ENCODE data around the gene TRIM37.

- TF ChIP-seq CTCF (optimal IDR thresholded peaks at IDR 0.05 in 1 of 3, IDR thresholded peaks at IDR 0.05 in 1 of 3, conservative IDR thresholded peaks at IDR 0.05 in 1 of 3; ENCODE audit: extremely low read depth in 1 of 3, insufficient read depth in 2 of 3, low read length in 3 of 3) (no peak), EZH2 (IDR thresholded peaks at IDR 0.05; ENCODE audit: low read length) (no peak)
These were observed 13.5 kb downstream of the TRIM37 start for GRCh38 chr17:59093145-59093701.

Measured in keratinocyte (primary cell).